ENCODE measurements around the gene LRRK1.

DNA sequence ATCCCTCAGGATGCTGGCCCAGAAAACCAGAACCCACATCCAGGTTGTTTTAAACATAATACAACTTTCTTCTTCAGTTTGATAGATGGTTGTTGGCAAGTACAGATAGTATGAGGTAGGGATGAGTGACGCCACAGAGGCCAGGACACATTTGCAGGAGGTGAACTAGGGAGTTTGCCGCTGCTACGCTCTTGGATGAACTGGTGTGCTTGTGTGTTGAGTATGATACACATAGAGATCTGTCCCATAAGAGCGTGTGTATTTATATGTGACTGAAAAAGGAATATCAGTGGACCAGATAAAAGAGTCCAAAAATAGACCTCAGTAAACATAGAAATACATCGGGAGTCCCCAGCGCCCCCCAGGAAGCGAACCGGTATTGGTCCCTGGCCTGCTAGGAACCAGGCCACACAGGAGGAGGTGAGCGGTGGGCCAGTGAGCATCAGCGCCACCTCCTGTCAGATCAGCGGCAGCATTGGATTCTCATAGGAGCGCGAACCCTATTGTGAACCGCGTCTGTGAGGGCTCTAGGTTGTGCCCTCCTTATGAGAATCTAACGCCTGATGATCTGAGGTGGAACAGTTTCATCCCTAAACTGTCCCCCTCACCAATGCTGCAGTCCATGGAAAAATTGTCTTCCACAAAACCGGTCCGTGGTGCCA is 98.1 kb downstream of the LRRK1 start:
- TF ChIP-seq POLR2A (IDR thresholded peaks at IDR 0.05), result no peak
- TF ChIP-seq, protein P1, sequence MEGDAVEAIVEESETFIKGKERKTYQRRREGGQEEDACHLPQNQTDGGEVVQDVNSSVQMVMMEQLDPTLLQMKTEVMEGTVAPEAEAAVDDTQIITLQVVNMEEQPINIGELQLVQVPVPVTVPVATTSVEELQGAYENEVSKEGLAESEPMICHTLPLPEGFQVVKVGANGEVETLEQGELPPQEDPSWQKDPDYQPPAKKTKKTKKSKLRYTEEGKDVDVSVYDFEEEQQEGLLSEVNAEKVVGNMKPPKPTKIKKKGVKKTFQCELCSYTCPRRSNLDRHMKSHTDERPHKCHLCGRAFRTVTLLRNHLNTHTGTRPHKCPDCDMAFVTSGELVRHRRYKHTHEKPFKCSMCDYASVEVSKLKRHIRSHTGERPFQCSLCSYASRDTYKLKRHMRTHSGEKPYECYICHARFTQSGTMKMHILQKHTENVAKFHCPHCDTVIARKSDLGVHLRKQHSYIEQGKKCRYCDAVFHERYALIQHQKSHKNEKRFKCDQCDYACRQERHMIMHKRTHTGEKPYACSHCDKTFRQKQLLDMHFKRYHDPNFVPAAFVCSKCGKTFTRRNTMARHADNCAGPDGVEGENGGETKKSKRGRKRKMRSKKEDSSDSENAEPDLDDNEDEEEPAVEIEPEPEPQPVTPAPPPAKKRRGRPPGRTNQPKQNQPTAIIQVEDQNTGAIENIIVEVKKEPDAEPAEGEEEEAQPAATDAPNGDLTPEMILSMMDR (IDR thresholded peaks at IDR 0.05), result no peak

Measured in prostate gland (tissue), 2 donors.